NCI-H146 (cell line): ENCODE measurements around the gene SH3D21.
A peak's percentile ranks its signal among the peaks of the same experiment; 100 is the strongest.

ENCODE experiments used
- DNase-seq: peaks from one replicate; lab custom pipeline; 2025; lab: John Stamatoyannopoulos, UW

SH3D21 gene

GRCh38 chr1:36303650-36304360 is 2.4 kb upstream of the SH3D21 start:
- DNase-seq, result no peak

- no peak for DNase-seq
Measured at GRCh38 chr1:36304521-36304920, 1.6 kb upstream of the SH3D21 start.

GRCh38 chr1:36304970-36305914 is 926 bp upstream of the SH3D21 start:
- no peak for DNase-seq

GRCh38 chr1:36305915-36306209 is 306 bp upstream of the SH3D21 start:
- DNase-seq, result no peak

GRCh38 chr1:36306902-36307456 is 811 bp downstream of the SH3D21 start:
- peak; percentile 87 for DNase-seq

GRCh38 chr1:36307601-36308330 is 1.6 kb downstream of the SH3D21 start:
- no peak for DNase-seq

GRCh38 chr1:36309397-36309796 is 3.2 kb downstream of the SH3D21 start:
- DNase-seq, result no peak

GRCh38 chr1:36320291-36320761 is 14.2 kb downstream of the SH3D21 start:
- no peak for DNase-seq

- no peak for DNase-seq
Measured at GRCh38 chr1:36320767-36321118, 14.6 kb downstream of the SH3D21 start.

GRCh38 chr1:36321119-36321951 is 15.2 kb downstream of the SH3D21 start:
- no peak for DNase-seq

- DNase-seq, result no peak
Measured at GRCh38 chr1:36322041-36322785, 16.0 kb downstream of the SH3D21 start.

- DNase-seq, result no peak
Measured at GRCh38 chr1:36322786-36323635, 16.8 kb downstream of the SH3D21 start.

GRCh38 chr1:36323636-36324352 is 17.6 kb downstream of the SH3D21 start, which contains the start of gene EVA1B:
Gene EVA1B, minus strand, starts transcription at chr1:36323645. Its CDS starts 608 bp downstream, at chr1:36323037.
- peak; percentile 31 for DNase-seq

- no peak for DNase-seq
Measured at GRCh38 chr1:36324353-36324703, 18.2 kb downstream of the SH3D21 start.

- no peak for DNase-seq
Measured at GRCh38 chr1:36326499-36326898, 20.3 kb downstream of the SH3D21 start.

- peak; percentile 8 for DNase-seq
Measured at GRCh38 chr1:36327421-36328087, 21.4 kb downstream of the SH3D21 start.

- DNase-seq, result no peak
Measured at GRCh38 chr1:36328088-36328480, 21.9 kb downstream of the SH3D21 start.

GRCh38 chr1:36328713-36329112 is 22.5 kb downstream of the SH3D21 start:
- no peak for DNase-seq
